Vagina (tissue), 2 donors: ENCODE data around the gene AP4E1. TPM values are rescaled to one million over a fixed set of nuclear protein-coding genes. Genes with fewer than 3 reads are reported as not detected.
"Not testable (repeated sequence)": the region's sequence is repeated elsewhere in the genome, so short reads cannot be mapped to it uniquely, and the experiment has no call there.

ENCODE experiments used
- DNase-seq, 2 donors: peaks; one replicate each; pipeline ENCODE4 v3.0.0-alpha.2; 2017; ENCODE audit errors: extremely low spot score in 2 of 2
- H3K27ac ChIP-seq: fragments of 200-600 bp; sonication (generic); one replicate; pipeline ENCODE4 v1.5.1; 2019
- H3K27me3 ChIP-seq: fragments of 200-600 bp; sonication (generic); one replicate; pipeline ENCODE4 v1.5.1; 2019
- H3K36me3 ChIP-seq, 2 donors: fragments of 200-600 bp; sonication (generic); one replicate each; pipeline ENCODE4 v1.5.1; 2017 to 2019
- H3K4me1 ChIP-seq: fragments of 200-600 bp; sonication (generic); one replicate; pipeline ENCODE4 v1.5.1; 2019
- H3K4me3 ChIP-seq, 2 donors: fragments of 200-600 bp; sonication (generic); 1 replicate in 1 of 2; 2 replicates in 1 of 2; pipeline ENCODE4 v1.5.1; 2016 to 2019
- H3K9me3 ChIP-seq: fragments of 200-600 bp; sonication (generic); one replicate; pipeline ENCODE4 v1.5.1; 2019
- CTCF ChIP-seq, 3 experiments: fragments of 450-650 bp in 2 of 3; fragments of 200-600 bp in 1 of 3; sonication (generic) in 1 of 3; IDR thresholded peaks; one replicate each; pipeline ENCODE4 v1.5.1; 2017 to 2019; ENCODE audit warnings: antibody characterized with exemption in 3 of 3, mild to moderate bottlenecking in 2 of 3, moderate library complexity in 2 of 3
- POLR2A ChIP-seq, 2 donors: fragments of 450-650 bp; IDR thresholded peaks; one replicate each; pipeline ENCODE4 v1.6.1; 2017; ENCODE audit warnings: antibody characterized with exemption in 2 of 2, mild to moderate bottlenecking in 2 of 2, moderate library complexity in 2 of 2
- POLR2AphosphoS5 ChIP-seq, 2 donors: sonication (generic); formaldehyde crosslinking; IDR thresholded peaks; one replicate each; pipeline ENCODE4 v1.9.0; 2017; ENCODE audit warnings: antibody characterized with exemption in 2 of 2, mild to moderate bottlenecking in 2 of 2, low read depth in 1 of 2; ENCODE audit not compliant: insufficient read depth in 1 of 2
- intact Hi-C: fragments of 100-400 bp; cut with DNase I; formaldehyde crosslinking; loops from one replicate; pipeline ENCODE4 v1.15.1; 2023
- total RNA-seq: library from RNA; depleted of rRNA; stranded (reverse); fragments of >200 nt; gene quantifications from one replicate; pipeline ENCODE4 v1.2.3, GENCODE V29; 2016

Gene AP4E1
- total RNA-seq, 1 donor from 2014 or later: 7.4 TPM

DNA sequence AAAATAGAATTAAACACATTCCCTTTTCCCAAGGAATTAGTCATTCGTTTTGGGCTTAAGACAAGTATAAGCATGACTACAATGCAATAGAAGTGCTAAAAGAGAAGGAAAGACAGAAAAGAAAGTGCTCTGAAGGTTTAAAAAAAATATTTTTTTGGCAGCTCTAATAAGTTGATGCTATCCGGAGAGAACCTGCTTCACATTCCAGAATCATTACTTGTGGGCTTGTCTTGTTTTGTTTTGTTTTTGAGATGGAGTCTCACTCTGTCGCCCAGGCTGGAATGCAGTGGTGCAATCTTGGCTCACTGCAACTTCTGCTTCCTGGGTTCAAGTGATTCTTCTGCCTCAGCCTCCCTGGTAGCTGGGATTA, 1.9 kb downstream of the AP4E1 start:
- H3K27me3 ChIP-seq, intact Hi-C loops, H3K9me3 ChIP-seq, DNase-seq, H3K4me3 ChIP-seq: not testable (repeated sequence)
- peak in 1 of 2 donors; percentile 52 for TF ChIP-seq POLR2AphosphoS5 (IDR thresholded peaks at IDR 0.05; ENCODE audit: insufficient read depth in 1 of 2, low read depth in 1 of 2)
- H3K4me1 ChIP-seq: peaks cover 33% of the 10 kb centered on the region
- H3K36me3 ChIP-seq: peaks cover 0 to 25% of the 10 kb centered on the region in 2 donors
- peak overlapping the region; percentile 19 for H3K27ac ChIP-seq

GRCh38 chr15:50911001-50911400, 2.5 kb downstream of the AP4E1 start:
- no peak for DNase-seq
- intact Hi-C loops: no loop called here
- Histone ChIP-seq H3K4me1 (peaks cover 33% of the 10 kb centered on the region), H3K27ac (peak overlapping the region; percentile 19), H3K27me3 (no peaks in the 10 kb centered on the region), H3K4me3 (no peak overlapping the region), H3K9me3 (no peaks in the 10 kb centered on the region), H3K36me3 (peaks cover 0 to 30% of the 10 kb centered on the region in 2 donors)
- TF ChIP-seq POLR2AphosphoS5 (IDR thresholded peaks at IDR 0.05; ENCODE audit: insufficient read depth in 1 of 2, low read depth in 1 of 2): no peak
- TF ChIP-seq CTCF (IDR thresholded peaks at IDR 0.05): no peak
- TF ChIP-seq POLR2A (IDR thresholded peaks at IDR 0.05): no peak

DNA sequence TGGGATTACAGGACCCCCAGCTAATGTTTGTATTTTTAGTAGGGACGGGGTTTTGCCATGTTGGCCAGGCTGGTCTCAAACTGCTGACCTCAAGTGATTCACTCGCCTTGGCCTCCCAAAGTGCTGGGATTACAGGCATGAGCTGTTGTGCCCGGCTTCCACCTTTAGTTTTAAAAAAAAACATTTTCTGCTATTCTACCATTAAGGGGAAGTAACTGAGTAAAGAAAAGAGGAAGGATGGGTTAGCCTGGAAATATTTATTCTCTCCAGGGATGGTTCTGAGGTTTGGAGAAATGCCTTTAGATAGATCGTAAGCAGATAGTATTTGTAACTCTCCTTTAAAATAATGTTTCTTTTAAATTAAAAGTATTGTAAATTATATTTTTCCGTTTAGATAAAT, 3.1 kb downstream of the AP4E1 start:
- intact Hi-C loops: no loop called here
- no peak for DNase-seq

GRCh38 chr15:50916400-50916799, 7.9 kb downstream of the AP4E1 start:
- Histone ChIP-seq H3K4me3 (no peak overlapping the region), H3K36me3 (peaks cover 0 to 46% of the 10 kb centered on the region in 2 donors), H3K9me3 (no peaks in the 10 kb centered on the region), H3K4me1 (no peaks in the 10 kb centered on the region), H3K27me3 (no peaks in the 10 kb centered on the region), H3K27ac (no peak overlapping the region)
- no peak for TF ChIP-seq POLR2A (IDR thresholded peaks at IDR 0.05)
- TF ChIP-seq POLR2AphosphoS5 (IDR thresholded peaks at IDR 0.05; ENCODE audit: insufficient read depth in 1 of 2, low read depth in 1 of 2): no peak
- TF ChIP-seq CTCF (IDR thresholded peaks at IDR 0.05): no peak
- no peak for DNase-seq
- intact Hi-C loops: no loop called here

More for the DNA sequence above, 3.1 kb downstream of the AP4E1 start:
- no peaks in the 10 kb centered on the region for H3K9me3 ChIP-seq
- no peak for TF ChIP-seq POLR2A (IDR thresholded peaks at IDR 0.05)
- no peak for TF ChIP-seq CTCF (IDR thresholded peaks at IDR 0.05)
- no peak for TF ChIP-seq POLR2AphosphoS5 (IDR thresholded peaks at IDR 0.05; ENCODE audit: insufficient read depth in 1 of 2, low read depth in 1 of 2)
- no peaks in the 10 kb centered on the region for H3K27me3 ChIP-seq
- H3K27ac ChIP-seq: no peak overlapping the region
- peaks cover 0 to 37% of the 10 kb centered on the region in 2 donors for H3K36me3 ChIP-seq
- H3K4me3 ChIP-seq: no peak overlapping the region
- H3K4me1 ChIP-seq: peaks cover 33% of the 10 kb centered on the region

DNA sequence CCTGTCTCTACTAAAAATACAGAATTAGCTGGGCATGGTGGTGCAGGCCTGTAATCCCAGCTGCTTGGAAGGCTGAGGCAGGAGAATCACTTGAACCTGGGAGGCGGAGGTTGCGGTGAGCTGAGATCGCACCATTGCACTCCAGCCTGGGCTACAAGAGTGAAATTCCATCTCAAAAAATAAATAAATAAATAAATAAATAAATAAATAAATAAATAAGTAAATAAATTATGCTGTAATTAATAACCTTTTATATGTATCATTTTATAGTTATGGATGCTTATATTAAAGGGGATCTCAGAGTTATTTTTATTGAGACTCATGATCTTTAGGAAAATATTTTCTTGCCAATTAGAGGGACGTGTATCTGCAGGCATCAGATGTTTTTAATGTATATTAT, 10.9 kb downstream of the AP4E1 start:
- intact Hi-C loops, H3K4me1 ChIP-seq, H3K4me3 ChIP-seq, H3K27ac ChIP-seq, H3K9me3 ChIP-seq, H3K27me3 ChIP-seq, DNase-seq: not testable (repeated sequence)
- H3K36me3 ChIP-seq: peaks cover 0 to 37% of the 10 kb centered on the region in 2 donors

DNA sequence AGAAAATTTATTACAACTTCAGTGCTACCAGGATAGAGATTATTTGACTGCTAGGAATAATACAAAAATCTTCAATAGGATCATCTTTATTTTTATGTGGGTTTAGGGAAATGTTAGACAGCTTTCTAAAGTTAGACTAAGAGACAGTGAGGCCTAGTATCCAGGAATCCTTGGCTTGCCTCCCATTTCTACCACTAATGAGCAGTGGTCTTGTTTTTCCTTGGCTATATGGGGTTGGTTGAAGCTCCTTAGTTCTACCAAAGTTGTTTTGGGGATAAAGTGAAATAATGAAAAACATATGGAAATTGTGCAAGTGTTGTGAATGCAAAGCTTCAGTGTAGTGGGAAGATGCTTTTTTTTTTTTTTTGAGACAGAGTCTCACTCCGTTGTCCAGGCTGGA, 16.8 kb downstream of the AP4E1 start:
- Histone ChIP-seq H3K4me3 (no peak overlapping the region), H3K9me3 (no peaks in the 10 kb centered on the region), H3K27me3 (no peaks in the 10 kb centered on the region), H3K4me1 (no peaks in the 10 kb centered on the region), H3K36me3 (peaks cover 0 to 50% of the 10 kb centered on the region in 2 donors), H3K27ac (no peak overlapping the region)
- TF ChIP-seq POLR2AphosphoS5 (IDR thresholded peaks at IDR 0.05; ENCODE audit: insufficient read depth in 1 of 2, low read depth in 1 of 2): no peak
- no peak for TF ChIP-seq CTCF (IDR thresholded peaks at IDR 0.05)
- no peak for TF ChIP-seq POLR2A (IDR thresholded peaks at IDR 0.05)
- DNase-seq: no peak
- intact Hi-C loops: no loop called here
